GM21367 (cell line): ENCODE measurements around the gene GNG14.
"Not testable (repeated sequence)": the region's sequence is repeated elsewhere in the genome, so short reads cannot be mapped to it uniquely, and the experiment has no call there.

Source experiments
- ATAC-seq: cut with Tn5 transposase; IDR thresholded peaks from one replicate; pipeline ENCODE4 v1.9.1; 2021; ENCODE audit not compliant: unreplicated experiment

Gene GNG14

GRCh38 chr19:12723381-12723640 is 35.5 kb downstream of the GNG14 start:
- no peak for ATAC-seq

GRCh38 chr19:12723641-12724426 is 36.0 kb downstream of the GNG14 start, which contains the start of gene TNPO2:
Gene TNPO2 (minus strand): TSS chr19:12723932. CDS start chr19:12720977, 2,955 bp downstream.
- peak; percentile 33 for ATAC-seq

GRCh38 chr19:12725612-12726011 is 37.8 kb downstream of the GNG14 start:
- not testable (repeated sequence) for ATAC-seq

- ATAC-seq: no peak
These were observed 39.2 kb downstream of the GNG14 start for GRCh38 chr19:12726988-12727316.

- ATAC-seq: no peak
These were observed 40.1 kb downstream of the GNG14 start for GRCh38 chr19:12727745-12728433.

- no peak for ATAC-seq
These were observed 42.3 kb downstream of the GNG14 start for GRCh38 chr19:12730064-12730463.

GRCh38 chr19:12731337-12731736 is 43.5 kb downstream of the GNG14 start:
- ATAC-seq: no peak

GRCh38 chr19:12733369-12734214 is 45.8 kb downstream of the GNG14 start:
- no peak for ATAC-seq

- peak; percentile 54 for ATAC-seq
These were observed 49.4 kb downstream of the GNG14 start, which contains the start of gene GET3 for GRCh38 chr19:12736995-12737834. Gene GET3 (plus strand): TSS chr19:12737497. CDS start chr19:12737506, 9 bp downstream.

GRCh38 chr19:12737835-12738351 is 50.1 kb downstream of the GNG14 start:
- ATAC-seq: no peak
